ENCODE results near the gene CDK14. TPM values are rescaled to one million over a fixed set of nuclear protein-coding genes. Genes with fewer than 3 reads are reported as not detected.

Gene CDK14
- total RNA-seq, 5 donors from 2014 or later (not counting 1 experiment from before 2014, with no cell fraction given), result 0.86 to 6.6 (median 1.6) TPM

DNA sequence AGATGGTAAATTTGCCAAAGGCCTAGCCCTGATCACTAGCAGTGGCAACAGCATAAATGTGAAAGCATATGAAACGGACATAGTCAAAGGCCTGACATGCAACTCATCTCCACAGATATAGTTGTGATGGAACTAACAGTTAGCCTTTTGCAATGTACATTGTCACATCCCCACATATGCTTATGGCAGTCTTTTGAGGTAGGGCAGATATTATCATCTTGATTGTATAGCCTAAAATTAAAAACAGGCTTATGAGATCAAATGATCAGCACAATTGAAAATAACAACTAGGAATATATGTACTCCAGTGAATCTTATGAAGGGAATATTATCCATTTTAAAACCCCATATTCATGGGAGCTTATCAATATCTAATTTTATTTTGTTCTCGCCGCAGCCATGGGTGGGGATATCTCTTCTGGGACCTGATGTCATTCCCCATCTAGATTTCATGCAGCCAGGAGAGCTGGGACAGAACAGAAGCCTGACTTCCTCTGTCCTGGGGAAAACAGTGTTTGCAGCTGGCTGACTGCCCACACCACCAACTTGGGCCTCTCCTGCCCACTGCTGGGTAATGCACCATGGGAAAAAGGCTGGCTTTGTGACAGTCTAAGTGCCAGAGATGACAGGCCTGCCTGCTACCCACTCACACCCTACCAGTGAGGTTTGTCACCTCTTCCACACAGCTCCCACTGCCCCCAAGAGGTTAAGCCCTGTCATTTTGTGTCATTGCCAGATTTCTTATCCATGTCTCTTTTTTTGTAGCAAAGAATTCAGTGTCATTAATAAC is 487.9 kb downstream of the CDK14 start:
- no peak overlapping the region for H3K4me3 ChIP-seq (ENCODE audit: control insufficient read depth in 1 of 2, extremely low read depth in 1 of 2, low read length in 1 of 2)
- DNase-seq (no peak), ATAC-seq (replicated peaks in 1 of 4) (no peak)
- no peak overlapping the region for H3K27ac ChIP-seq (ENCODE audit: low read length)
- Mint-ChIP-seq H3K4me1 (peaks cover 32 to 38% (median 35%) of the 10 kb centered on the region in 3 donors), H3K9me3 (no peaks in the 10 kb centered on the region), H3K36me3 (no peaks in the 10 kb centered on the region), H3K4me3 (peak overlapping the region in 2 of 3 donors; percentile 24 to 49), H3K27ac (peak overlapping the region; percentile 0 to 92), H3K27me3 (no peaks in the 10 kb centered on the region)
- H3K36me3 ChIP-seq (ENCODE audit: control insufficient read depth in 2 of 2, extremely low read depth in 1 of 2, insufficient read depth in 1 of 2, low read length in 1 of 2), result no peaks in the 10 kb centered on the region
- H3K27me3 ChIP-seq (replicated peaks in 1 of 2; ENCODE audit: control insufficient read depth in 2 of 2, extremely low read depth in 1 of 2, insufficient read depth in 2 of 2, low read length in 1 of 2), result no peaks in the 10 kb centered on the region
- no peaks in the 10 kb centered on the region for H3K9me3 ChIP-seq
- peaks cover 22 to 27% of the 10 kb centered on the region in 2 experiments for H3K4me1 ChIP-seq (ENCODE audit: control insufficient read depth in 1 of 2, extremely low read depth in 1 of 2, insufficient read depth in 2 of 2, low read length in 2 of 2)
- CTCF ChIA-PET, result interaction anchor here in 1 of 2 donors (0.6 to 1.1 kb wide), 2 partner anchors 37 to 797 kb away, joined by 3 to 5 read pairs; no protein-coding TSS in a partner anchor
- POLR2A ChIA-PET, result no interaction called here
- no CpG with 5 or more reads among the region's 3 CpGs for WGBS (ENCODE audit: insufficient coverage)

- Mint-ChIP-seq H3K9me3 (no peaks in the 10 kb centered on the region), H3K4me3 (peak overlapping the region; percentile 24 to 51 (median 49)), H3K36me3 (no peaks in the 10 kb centered on the region), H3K27ac (peak overlapping the region; percentile 76 to 92), H3K4me1 (peaks cover 35 to 38% (median 35%) of the 10 kb centered on the region in 3 donors), H3K27me3 (peaks cover 0 to 1% of the 10 kb centered on the region in 2 donors)
- H3K27ac ChIP-seq (ENCODE audit: low read length), result no peak overlapping the region
- no peaks in the 10 kb centered on the region for H3K9me3 ChIP-seq
- H3K4me1 ChIP-seq (ENCODE audit: control insufficient read depth in 1 of 2, extremely low read depth in 1 of 2, insufficient read depth in 2 of 2, low read length in 2 of 2), result peaks cover 24 to 27% of the 10 kb centered on the region in 2 experiments
- WGBS (ENCODE audit: insufficient coverage), result no CpG with 5 or more reads among the region's 4 CpGs
- H3K4me3 ChIP-seq (ENCODE audit: control insufficient read depth in 1 of 2, extremely low read depth in 1 of 2, low read length in 1 of 2), result peak overlapping the region in 1 of 2 donors; percentile 17
- ATAC-seq (replicated peaks in 1 of 4) (peak; percentile 80 to 98 (median 90)), DNase-seq (peak in 24 of 35 experiments; percentile 2 to 59 (median 20))
- H3K27me3 ChIP-seq (replicated peaks in 1 of 2; ENCODE audit: control insufficient read depth in 2 of 2, extremely low read depth in 1 of 2, insufficient read depth in 2 of 2, low read length in 1 of 2), result no peaks in the 10 kb centered on the region
- CTCF ChIA-PET, result no interaction called here
- no peaks in the 10 kb centered on the region for H3K36me3 ChIP-seq (ENCODE audit: control insufficient read depth in 2 of 2, extremely low read depth in 1 of 2, insufficient read depth in 1 of 2, low read length in 1 of 2)
- POLR2A ChIA-PET, result interaction anchor here in 1 of 2 donors (0.7 kb wide), 1 partner anchor 9 kb away, joined by 5 read pairs; no protein-coding TSS in a partner anchor
Observed at GRCh38 chr7:91085175-91085574, 489.1 kb downstream of the CDK14 start.

DNA sequence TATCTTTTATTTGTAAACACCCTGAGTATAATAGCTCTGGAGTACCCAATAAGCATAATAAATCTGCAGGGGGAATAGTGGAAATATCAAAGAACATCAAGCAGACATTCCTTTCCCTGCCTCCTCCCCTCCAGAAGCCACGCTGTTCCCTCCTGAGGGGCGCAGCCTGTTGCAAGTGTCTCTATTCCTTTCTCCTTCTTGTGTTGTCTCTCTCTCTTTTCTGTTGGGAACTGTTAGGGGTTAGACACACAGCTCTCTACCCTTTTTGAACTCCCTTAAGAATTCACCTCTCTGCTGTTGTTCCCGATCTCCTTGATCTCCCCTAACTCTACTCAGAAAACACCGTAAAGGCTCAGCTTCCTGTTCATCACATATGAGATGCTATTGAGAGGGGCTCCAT is 490.1 kb downstream of the CDK14 start:
- peak overlapping the region in 1 of 3 donors; percentile 9 for H3K4me3 Mint-ChIP-seq
- WGBS (ENCODE audit: insufficient coverage), result no CpG with 5 or more reads among the region's 4 CpGs
- Histone ChIP-seq H3K27ac (ENCODE audit: low read length) (no peak overlapping the region), H3K9me3 (no peaks in the 10 kb centered on the region), H3K4me1 (ENCODE audit: control insufficient read depth in 1 of 2, extremely low read depth in 1 of 2, insufficient read depth in 2 of 2, low read length in 2 of 2) (peaks cover 24 to 27% of the 10 kb centered on the region in 2 experiments), H3K27me3 (replicated peaks in 1 of 2; ENCODE audit: control insufficient read depth in 2 of 2, extremely low read depth in 1 of 2, insufficient read depth in 2 of 2, low read length in 1 of 2) (no peaks in the 10 kb centered on the region), H3K36me3 (ENCODE audit: control insufficient read depth in 2 of 2, extremely low read depth in 1 of 2, insufficient read depth in 1 of 2, low read length in 1 of 2) (no peaks in the 10 kb centered on the region), H3K4me3 (ENCODE audit: control insufficient read depth in 1 of 2, extremely low read depth in 1 of 2, low read length in 1 of 2) (no peak overlapping the region)
- no peaks in the 10 kb centered on the region for H3K9me3 Mint-ChIP-seq
- peaks cover 0 to 1% of the 10 kb centered on the region in 2 donors for H3K27me3 Mint-ChIP-seq
- peak overlapping the region in 1 of 2 donors; percentile 76 for H3K27ac Mint-ChIP-seq
- ChIA-PET POLR2A (no interaction called here), CTCF (interaction anchor here (0.6 to 1.4 kb wide), 2 partner anchors 9 to 34 kb away, joined by 3 read pairs; no protein-coding TSS in a partner anchor)
- no peaks in the 10 kb centered on the region for H3K36me3 Mint-ChIP-seq
- ATAC-seq (replicated peaks in 1 of 4) (no peak), DNase-seq (no peak)
- H3K4me1 Mint-ChIP-seq, result peaks cover 35 to 38% (median 35%) of the 10 kb centered on the region in 3 donors

- Mint-ChIP-seq H3K9me3 (no peaks in the 10 kb centered on the region), H3K4me1 (peaks cover 30 to 32% (median 31%) of the 10 kb centered on the region in 3 donors), H3K27ac (no peak overlapping the region), H3K27me3 (peaks cover 0 to 3% of the 10 kb centered on the region in 2 donors), H3K36me3 (no peaks in the 10 kb centered on the region), H3K4me3 (no peak overlapping the region)
- no CpG with 5 or more reads among the region's 1 CpG for WGBS (ENCODE audit: insufficient coverage)
- ChIA-PET POLR2A (no interaction called here), CTCF (interaction anchor here in 1 of 2 donors (1.7 kb wide), 1 partner anchor 792 kb away, joined by 4 read pairs; the partner anchor contains the start of gene MTERF1)
- H3K36me3 ChIP-seq (ENCODE audit: control insufficient read depth in 2 of 2, extremely low read depth in 1 of 2, insufficient read depth in 1 of 2, low read length in 1 of 2), result no peaks in the 10 kb centered on the region
- no peak for DNase-seq
- no peak overlapping the region for H3K27ac ChIP-seq (ENCODE audit: low read length)
- no peak overlapping the region for H3K4me3 ChIP-seq (ENCODE audit: control insufficient read depth in 1 of 2, extremely low read depth in 1 of 2, low read length in 1 of 2)
- H3K9me3 ChIP-seq, result no peaks in the 10 kb centered on the region
- no peaks in the 10 kb centered on the region for H3K27me3 ChIP-seq (replicated peaks in 1 of 2; ENCODE audit: control insufficient read depth in 2 of 2, extremely low read depth in 1 of 2, insufficient read depth in 2 of 2, low read length in 1 of 2)
- H3K4me1 ChIP-seq (ENCODE audit: control insufficient read depth in 1 of 2, extremely low read depth in 1 of 2, insufficient read depth in 2 of 2, low read length in 2 of 2), result peaks cover 22 to 27% of the 10 kb centered on the region in 2 experiments
- ATAC-seq (replicated peaks in 1 of 4), result no peak
Observed at GRCh38 chr7:91088156-91088555, 492.0 kb downstream of the CDK14 start.

DNA sequence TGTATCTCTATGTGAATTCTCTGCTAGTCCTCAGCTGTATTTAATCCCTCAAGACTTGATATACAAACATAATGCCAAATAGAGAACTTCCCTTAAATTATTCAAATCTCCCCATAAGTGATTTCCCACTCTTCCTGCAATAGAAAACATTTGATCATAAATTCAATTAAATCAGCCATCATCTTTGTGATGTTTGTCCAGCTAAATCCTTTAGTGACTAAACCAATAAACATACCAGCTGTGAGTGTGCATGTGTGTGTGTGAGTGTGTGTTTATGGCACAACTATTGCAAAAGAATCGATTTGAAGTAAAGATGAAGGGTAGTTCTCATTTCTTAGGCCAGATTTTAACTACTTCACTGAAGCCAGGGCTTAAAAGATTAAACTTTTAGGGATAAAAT is 492.6 kb downstream of the CDK14 start:
- Histone ChIP-seq H3K9me3 (no peaks in the 10 kb centered on the region), H3K27me3 (replicated peaks in 1 of 2; ENCODE audit: control insufficient read depth in 2 of 2, extremely low read depth in 1 of 2, insufficient read depth in 2 of 2, low read length in 1 of 2) (no peaks in the 10 kb centered on the region), H3K4me1 (ENCODE audit: control insufficient read depth in 1 of 2, extremely low read depth in 1 of 2, insufficient read depth in 2 of 2, low read length in 2 of 2) (peaks cover 20 to 26% of the 10 kb centered on the region in 2 experiments), H3K4me3 (ENCODE audit: control insufficient read depth in 1 of 2, extremely low read depth in 1 of 2, low read length in 1 of 2) (no peak overlapping the region), H3K27ac (ENCODE audit: low read length) (no peak overlapping the region), H3K36me3 (ENCODE audit: control insufficient read depth in 2 of 2, extremely low read depth in 1 of 2, insufficient read depth in 1 of 2, low read length in 1 of 2) (no peaks in the 10 kb centered on the region)
- WGBS (ENCODE audit: insufficient coverage), result no CpG with 5 or more reads among the region's 1 CpG
- peaks cover 27% of the 10 kb centered on the region in 3 donors for H3K4me1 Mint-ChIP-seq
- CTCF ChIA-PET, result interaction anchor here in 1 of 2 donors (1.7 kb wide), 1 partner anchor 791 kb away, joined by 4 read pairs; the partner anchor contains the start of gene MTERF1
- ATAC-seq (replicated peaks in 1 of 4) (no peak), DNase-seq (no peak)
- H3K9me3 Mint-ChIP-seq, result no peaks in the 10 kb centered on the region
- H3K27ac Mint-ChIP-seq, result no peak overlapping the region
- POLR2A ChIA-PET, result no interaction called here
- H3K4me3 Mint-ChIP-seq, result no peak overlapping the region
- H3K36me3 Mint-ChIP-seq, result no peaks in the 10 kb centered on the region
- peaks cover 0 to 3% of the 10 kb centered on the region in 2 donors for H3K27me3 Mint-ChIP-seq

DNA sequence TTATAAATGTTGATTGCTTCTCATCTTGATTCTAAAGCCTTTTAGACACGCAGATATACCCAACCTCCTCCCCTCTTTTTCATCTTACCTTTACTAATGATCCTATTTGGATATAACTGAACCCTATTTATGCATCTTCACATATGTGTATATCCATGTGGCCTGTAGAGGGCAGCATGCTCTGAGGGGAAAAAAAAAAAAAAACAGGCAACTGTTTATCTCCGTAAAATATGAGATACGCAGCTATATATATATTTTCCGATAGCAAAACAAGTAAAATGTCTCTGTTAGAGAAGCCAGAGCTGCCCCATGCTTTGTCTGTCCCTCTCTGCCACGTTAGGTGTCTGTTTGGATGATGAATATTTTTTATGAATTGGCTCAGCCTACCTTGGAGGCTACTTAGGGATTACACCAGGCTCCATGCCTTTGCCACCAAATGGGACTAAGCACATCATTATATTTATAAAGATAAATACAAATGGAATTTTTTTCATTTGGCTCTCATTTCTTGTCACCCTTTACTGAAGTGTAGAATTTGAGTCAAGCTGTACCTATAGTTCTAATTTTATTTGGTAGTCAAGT is 493.4 kb downstream of the CDK14 start:
- Histone ChIP-seq H3K36me3 (ENCODE audit: control insufficient read depth in 2 of 2, extremely low read depth in 1 of 2, insufficient read depth in 1 of 2, low read length in 1 of 2) (no peaks in the 10 kb centered on the region), H3K4me1 (ENCODE audit: control insufficient read depth in 1 of 2, extremely low read depth in 1 of 2, insufficient read depth in 2 of 2, low read length in 2 of 2) (peaks cover 15 to 18% of the 10 kb centered on the region in 2 experiments), H3K4me3 (ENCODE audit: control insufficient read depth in 1 of 2, extremely low read depth in 1 of 2, low read length in 1 of 2) (no peak overlapping the region), H3K27me3 (replicated peaks in 1 of 2; ENCODE audit: control insufficient read depth in 2 of 2, extremely low read depth in 1 of 2, insufficient read depth in 2 of 2, low read length in 1 of 2) (no peaks in the 10 kb centered on the region), H3K9me3 (no peaks in the 10 kb centered on the region), H3K27ac (ENCODE audit: low read length) (no peak overlapping the region)
- H3K4me3 Mint-ChIP-seq, result no peak overlapping the region
- H3K27ac Mint-ChIP-seq, result no peak overlapping the region
- H3K27me3 Mint-ChIP-seq, result peaks cover 0 to 3% of the 10 kb centered on the region in 2 donors
- ATAC-seq (replicated peaks in 1 of 4) (no peak), DNase-seq (peak in 2 of 35 experiments; percentile 3 to 46)
- CTCF ChIA-PET, result interaction anchor here (0.6 to 1.7 kb wide), 9 partner anchors 48 to 1543 kb away, joined by 3 to 6 read pairs (median 4); partner anchors contain the start of gene MTERF1 (in 1 of the 2)
- no peaks in the 10 kb centered on the region for H3K36me3 Mint-ChIP-seq
- no CpG with 5 or more reads among the region's 5 CpGs for WGBS (ENCODE audit: insufficient coverage)
- peaks cover 20 to 21% (median 20%) of the 10 kb centered on the region in 3 donors for H3K4me1 Mint-ChIP-seq
- POLR2A ChIA-PET, result interaction anchor here in 1 of 2 donors (0.6 kb wide), 1 partner anchor 1916 kb away, joined by 4 read pairs; no protein-coding TSS in a partner anchor
- no peaks in the 10 kb centered on the region for H3K9me3 Mint-ChIP-seq
